ENCODE data around the gene MEN1.
"Not testable (repeated sequence)": the region's sequence is repeated elsewhere in the genome, so short reads cannot be mapped to it uniquely, and the experiment has no call there.

MEN1 gene

DNA sequence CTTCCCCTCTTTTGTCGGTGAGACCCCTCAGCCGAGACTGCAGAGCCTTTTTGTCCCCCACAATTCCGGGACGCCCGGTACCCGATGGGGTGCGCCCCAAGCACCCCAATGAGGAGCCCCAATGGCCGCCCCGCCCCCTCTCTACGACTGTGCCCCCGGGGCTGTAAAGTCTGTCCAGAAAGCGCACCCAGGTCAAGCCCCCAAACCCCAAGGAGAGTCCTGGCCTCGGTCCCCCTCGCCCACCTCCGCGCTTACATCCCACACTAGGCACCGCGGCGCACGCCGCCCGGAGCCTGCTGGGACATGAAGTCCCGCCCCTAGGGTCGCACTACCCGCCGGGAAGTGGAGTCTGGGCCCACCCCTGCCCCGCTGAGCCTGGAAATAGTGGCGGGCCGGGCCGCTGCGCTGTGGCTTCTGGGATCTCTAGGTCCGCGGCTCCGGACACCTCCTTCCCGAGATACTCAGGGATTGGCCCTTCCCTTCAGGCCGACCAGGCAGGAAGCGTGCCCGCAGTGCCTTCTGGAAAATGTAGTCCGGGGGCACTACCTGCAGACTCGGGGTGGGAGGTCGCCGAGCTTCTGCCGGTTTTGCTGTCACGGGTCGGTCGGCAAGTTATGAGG is at the start of gene MEN1:
Gene MEN1, minus strand, starts transcription at position 281 of the 620 bp plus-strand sequence. CDS start 442 bp downstream, outside the sequence.
- peak; percentile 88 for DNase-seq

DNA sequence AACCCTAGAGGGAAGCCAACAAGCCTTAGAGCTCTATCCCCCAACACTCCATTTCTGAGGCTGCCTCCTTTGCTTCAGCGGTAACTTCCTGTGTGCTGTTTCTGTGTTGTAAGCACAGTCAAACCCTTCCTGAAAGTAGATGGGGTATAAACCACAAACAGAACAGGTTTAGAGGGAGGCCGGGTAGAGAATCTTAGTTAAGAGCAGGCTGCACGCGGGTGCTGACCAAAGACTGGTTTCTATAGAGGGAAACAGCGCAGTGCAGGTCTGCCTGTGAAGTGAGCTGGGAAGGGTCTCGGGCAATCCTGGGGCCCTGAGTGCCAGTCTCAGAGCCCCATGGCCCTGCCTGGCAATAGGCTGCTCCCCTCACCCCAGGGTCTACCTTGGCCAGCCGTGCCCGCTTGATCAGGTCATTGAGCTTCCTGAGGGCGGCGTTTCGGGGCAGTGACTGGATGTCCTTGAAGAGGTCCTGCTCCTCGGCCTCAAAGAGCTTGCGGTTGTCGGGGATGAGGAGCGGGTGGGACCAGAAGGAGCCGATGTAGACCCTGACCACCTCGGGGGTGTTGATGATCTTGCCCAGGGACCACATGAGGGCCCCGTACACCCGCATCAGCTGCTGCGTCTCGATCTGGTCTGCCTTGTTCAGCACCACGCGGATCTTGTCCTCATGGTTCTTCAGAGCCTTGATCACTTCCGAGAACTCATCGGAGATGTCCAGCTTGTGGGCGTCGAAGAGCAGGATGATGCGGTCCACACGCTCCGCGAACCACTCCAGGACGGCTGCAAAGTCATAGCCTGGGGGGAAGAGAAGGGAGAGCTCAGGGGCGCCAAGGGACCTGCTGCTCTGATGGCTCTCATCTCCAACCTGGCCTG is 49.4 kb upstream of the MEN1 start:
- peak; percentile 93 for DNase-seq

DNA sequence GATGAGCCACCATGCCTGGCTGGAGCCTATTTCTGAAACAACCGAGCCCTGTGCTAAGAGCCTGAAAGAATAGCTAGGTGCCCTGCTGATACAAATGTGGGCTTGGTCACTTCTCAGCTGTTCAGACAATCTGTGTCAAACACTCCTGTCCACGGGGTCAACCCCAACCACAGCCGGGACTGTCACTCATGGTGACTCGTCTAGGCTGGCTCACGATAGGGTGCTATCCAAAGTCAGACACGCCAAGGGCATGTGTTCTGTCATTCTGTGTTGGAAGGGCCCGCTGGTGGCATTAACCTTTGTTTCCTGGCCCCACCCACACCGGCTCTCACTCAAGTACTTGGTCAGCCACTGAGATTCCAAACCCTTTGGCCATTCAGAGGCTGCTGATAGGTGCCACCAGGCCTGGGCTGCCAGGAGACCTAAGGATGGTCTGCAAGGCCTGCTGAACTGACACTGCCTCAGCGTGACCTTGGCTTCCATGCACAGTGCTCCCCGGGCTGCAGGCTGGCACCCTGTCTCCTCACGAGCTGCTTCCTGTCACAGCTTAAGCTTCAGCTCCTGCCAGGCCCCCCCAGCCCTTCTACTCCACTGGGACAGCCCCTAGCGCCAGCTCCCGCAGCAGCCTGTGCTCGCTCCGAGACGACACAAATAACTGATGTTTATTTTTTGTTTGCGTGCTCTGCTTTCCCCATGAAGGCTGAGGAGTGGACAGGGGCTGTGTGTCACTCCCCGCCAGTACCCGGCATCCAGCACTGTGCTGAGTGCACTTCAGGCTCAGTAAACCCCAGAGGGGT is 48.3 kb upstream of the MEN1 start:
- peak; percentile 37 for DNase-seq

DNA sequence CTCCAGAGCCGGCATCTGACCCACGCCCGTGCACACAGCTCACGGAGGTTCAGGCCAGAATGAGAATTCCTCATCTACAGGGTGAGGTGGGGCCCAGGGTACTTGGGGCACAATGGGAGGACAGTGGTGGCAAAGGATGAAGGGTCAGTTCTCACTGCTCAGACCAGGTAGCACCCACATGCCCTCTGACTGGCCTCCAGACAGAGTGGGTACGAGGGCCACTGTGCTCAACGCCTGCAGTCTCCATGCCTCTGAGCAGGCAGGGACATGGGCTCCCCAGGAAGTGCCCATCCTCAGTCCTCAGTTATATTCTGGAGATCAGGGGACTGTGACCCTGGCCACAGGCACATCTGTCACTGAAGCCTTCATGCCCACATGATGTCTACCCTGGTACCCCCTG is 47.1 kb upstream of the MEN1 start:
- DNase-seq, result no peak

DNA sequence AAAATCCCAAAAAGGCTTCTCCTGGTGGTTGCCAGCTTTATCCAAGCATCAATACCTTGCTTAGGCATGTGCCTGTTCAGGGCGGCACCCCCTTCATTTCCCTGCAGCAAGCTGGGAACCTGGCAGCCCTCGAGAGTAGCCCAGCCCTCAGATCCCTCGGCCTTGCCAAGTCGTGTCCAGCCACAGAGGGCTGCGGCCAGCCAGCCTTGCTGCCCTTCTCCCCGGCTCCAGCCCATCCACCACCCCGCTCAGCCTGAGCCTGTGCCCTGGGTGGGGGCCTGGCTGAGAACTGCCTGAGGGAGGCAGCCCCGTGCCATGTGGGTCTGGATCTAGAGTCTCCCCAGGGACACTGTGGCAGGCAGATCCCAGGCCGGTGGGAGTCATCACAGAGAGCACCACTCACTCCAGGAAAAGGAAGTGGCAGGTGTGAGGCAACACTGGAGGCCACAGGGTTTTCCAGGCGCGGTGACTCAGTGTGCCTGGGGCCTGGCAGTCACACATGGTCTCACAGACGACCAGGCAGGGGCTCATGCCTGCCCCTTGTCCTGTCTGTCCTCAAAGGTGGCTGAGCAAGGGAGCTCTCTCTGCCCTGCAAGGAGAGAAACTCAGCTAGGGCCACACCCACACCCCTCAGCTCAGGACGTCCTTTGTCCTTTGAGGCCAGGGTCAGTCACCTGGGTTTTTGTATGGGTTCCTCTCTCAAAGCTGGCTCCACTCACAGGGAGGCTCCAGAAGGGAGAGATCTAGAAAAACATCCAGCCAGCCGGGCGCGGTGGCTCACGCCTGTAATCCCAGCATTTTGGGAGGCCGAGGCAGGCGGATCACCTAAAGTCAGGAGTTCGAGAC is 46.3 kb upstream of the MEN1 start:
- DNase-seq, result peak; percentile 91

DNA sequence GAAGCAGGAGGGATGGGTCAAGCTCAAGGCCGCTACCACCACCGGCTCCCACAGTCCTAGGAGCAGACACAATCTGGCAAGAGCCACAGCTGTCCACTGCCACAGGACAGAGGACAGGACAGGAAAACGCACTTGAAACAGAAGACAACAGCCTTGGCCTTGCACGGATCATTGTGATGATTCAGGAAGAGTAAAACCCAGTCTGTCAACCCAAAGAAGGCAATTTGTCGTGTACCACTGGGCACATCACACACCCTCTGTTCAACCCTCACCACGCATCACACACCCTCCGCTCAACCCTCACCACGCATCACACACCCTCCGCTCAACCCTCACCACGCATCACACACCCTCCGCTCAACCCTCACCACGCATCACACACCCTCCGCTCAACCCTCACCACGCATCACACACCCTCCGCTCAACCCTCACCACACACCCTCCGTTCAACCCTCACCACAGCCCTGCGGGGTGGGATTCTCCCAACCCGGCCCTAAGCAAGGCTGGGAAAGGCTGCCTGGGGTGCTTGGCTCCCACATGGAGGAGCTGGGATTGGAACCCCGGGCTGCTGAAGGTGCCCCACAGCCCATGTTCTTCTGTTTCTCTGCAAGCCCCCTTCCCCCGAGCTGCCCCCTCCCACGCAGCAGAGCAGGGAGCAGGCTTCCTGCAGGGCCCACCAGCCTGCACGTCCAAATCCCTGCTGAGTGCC is 45.4 kb upstream of the MEN1 start:
- no peak for DNase-seq

DNA sequence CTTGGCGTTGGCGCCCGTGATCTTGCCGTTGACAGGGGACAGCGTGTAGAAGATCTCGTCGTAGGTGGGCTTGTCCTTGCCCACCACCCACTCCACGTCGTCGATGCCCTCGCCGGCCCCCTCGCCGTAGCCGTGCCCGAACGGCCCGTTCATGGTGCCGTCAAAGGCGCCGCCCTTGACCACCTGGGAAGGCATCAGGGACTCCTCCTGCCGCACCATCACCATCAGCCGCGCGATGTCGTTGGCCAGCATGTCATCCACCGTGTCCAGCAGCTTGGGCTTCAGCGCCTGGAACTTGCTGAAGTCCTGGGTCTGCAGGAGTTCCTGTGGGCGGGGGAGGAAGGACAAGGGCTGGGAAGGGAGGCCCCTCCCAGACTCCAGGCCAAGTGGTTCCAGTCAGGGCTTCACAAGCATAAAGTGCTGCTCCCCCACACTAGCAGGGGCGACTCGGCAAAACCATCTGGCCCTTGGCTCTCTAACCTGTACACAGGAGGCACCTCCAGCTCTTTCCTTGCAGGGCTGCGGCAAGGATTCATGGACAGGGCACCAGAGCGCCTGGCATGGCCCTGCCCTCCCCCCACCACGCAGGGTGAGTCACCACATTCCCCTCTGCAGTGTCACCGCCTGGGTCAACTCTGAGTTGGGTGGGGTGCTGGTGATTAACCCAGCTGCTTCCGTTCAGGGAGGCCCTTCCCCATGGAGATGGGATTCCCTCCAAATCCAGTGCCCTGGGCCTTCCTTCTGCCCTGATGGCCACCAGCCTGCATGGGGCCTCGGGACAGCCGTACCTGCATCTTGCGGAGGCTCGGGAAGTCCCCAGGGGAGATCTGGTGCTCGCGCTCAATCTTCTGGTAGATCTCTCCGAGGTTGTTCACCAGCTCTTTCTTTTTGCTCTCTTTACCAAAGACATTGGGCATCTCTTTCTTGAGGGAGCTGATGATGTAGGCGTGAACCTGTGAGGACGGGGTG is 44.5 kb upstream of the MEN1 start:
- DNase-seq, result no peak

DNA sequence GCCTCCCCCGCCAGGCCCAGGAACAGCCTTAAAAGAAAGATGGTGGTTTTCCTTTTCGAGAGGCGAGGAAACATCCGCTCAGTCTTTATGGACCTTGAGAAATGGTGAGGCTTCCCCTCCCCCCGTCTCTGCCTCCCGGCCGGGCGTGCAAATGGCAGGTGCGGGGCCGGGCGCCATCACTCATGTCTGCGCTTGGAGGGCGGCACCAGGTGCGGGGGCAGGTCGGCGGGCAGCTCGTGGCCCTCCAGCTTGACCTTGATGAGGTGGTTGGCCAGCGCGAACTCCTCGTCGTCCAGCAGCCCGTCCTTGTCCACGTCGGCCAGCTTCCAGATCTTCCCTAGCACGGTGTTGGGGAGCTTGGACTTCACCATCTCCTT is 43.8 kb upstream of the MEN1 start:
- DNase-seq, result no peak

DNA sequence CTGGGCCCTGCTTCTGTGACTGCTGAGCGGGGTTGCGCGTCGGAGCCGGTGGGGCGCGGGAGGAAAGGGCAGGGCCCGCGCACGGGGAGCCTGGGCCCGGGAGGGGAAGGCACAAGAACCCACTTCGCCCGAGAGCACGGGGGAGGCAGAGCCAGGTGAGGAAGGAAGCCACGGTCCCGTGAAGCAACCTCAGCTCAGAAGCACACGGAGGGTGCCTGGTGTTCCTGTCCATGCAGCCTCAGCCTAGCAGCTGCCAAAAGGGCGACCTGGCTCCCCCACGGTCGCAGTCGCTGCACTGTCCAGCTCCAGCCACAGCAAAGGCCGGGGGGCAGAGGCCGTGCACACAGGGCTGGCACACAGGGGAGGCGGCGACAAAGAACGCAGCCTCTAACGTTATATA is 43.4 kb upstream of the MEN1 start:
- DNase-seq, result no peak

DNA sequence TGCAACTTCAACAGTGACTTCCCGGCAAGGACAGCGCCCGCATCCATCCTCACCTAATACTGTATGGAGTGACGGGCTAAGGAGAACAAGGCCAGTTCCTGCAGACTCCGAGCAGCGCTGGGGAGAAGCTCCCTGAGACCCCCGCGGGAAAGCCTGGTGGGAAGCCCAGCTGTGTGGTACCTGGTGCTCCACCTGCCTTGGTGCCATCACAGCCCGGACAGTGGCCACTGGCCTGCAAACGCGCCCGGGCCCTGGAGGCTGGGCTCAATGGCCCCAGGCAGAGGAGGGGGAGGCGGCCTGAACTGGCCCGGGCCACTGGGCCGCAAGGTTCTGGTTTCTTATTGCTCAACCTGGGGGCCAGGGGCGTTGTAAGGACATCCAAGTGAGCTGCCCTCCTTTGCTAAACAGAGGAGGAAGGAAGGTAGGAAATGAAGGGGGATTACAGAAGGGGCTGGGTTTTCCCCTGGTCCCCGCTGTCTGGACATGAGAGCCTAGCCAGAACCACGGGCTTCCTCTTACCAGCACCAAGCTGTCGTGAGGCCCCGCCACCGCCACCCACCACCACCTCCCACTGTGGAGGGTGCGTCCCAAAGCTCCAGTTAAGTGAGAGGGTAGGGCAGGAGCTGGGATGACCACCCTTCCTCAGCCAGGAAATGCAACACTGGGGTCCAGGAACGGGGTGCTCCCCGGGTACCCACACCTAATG is 42.6 kb upstream of the MEN1 start:
- no peak for DNase-seq

DNA sequence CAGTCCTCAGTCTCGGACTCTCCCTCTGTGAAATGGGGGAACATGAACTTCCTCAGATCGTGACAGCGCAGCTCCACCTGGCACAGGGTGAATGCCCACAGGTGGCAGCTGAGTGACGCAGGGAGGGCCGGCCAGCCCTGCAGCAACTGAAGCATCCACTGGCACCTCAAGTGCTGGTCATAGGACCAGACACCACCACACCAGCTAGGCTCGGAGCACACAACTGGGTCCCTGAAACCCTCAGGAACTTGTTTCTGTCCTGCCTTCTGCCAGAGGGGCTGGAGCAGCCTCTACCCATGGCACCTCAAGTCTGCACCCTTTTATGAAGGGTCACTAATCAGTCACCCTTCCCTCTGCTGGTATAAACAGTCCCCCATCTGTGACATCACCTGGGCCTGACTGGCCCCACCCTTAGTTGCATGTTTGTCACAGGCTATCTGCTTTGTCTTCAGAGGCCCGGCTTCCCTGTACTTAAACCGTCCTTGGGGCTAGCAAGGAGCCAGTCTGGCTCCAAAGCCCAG is 41.5 kb upstream of the MEN1 start:
- no peak for DNase-seq

DNA sequence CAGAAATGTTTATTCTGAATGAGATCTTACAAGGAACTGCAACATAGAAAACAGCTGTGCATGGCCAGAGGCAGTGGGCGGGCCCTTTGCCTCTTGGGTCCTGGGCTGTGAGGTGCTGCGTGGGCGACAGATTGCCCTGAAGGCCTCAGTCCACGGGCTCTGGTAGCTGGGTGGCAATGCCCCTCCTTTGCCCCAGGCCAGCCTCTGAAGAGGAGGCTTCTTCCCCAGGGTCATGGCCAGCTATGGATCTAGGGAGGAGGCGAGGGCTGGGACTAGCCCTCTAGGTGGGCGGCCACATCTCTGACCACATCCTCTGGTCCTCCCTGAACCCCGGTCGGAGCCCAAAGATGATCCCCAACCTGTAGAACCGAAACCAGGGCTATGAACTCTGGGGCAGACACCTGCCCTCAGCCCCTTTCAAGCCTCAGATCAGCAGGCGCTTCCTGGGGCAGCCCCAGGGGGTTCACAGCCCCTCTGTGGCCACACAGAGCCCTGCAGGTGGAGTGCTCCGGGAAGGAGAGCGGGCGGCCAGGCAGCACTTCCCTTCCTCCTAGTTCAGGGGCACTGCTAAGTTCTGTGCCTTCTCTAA is 40.7 kb upstream of the MEN1 start:
- DNase-seq, result no peak

DNA sequence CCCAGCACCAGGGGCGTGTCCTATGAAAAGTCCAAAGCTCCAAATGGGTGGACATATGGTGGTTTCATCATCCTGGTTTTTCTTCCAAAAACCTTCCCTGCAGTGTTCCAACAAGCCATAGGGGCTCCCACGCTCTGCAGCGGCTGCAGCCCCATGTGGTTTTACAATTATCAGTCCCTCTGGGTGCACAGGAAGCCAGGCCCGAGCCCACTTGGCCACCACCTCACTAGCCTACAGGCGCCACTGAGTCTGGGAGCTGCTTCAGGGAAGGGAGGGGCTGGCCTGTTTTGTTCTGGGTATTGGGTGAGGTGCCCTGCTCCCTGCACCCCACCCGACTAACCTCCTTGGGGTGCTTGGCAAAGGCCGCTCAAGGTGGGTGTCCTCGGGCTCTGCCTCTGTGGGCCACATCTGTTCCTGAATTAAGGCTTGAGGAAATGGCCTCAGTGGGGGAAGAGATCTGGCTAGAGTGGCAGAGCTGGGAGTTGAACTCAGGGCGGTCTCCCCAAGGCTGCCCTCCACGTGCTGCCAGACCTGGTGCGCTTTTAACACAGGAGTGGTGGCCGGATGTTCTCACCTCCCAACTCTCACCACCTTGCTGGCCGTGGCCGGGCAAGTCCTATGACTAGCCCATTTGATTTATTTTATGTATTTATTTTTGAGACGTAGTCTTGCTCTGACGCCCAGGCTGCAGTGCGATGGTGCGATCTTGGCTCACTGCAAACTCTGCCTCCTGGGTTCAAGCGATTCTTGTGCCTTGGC is 39.4 kb upstream of the MEN1 start:
- no peak for DNase-seq

DNA sequence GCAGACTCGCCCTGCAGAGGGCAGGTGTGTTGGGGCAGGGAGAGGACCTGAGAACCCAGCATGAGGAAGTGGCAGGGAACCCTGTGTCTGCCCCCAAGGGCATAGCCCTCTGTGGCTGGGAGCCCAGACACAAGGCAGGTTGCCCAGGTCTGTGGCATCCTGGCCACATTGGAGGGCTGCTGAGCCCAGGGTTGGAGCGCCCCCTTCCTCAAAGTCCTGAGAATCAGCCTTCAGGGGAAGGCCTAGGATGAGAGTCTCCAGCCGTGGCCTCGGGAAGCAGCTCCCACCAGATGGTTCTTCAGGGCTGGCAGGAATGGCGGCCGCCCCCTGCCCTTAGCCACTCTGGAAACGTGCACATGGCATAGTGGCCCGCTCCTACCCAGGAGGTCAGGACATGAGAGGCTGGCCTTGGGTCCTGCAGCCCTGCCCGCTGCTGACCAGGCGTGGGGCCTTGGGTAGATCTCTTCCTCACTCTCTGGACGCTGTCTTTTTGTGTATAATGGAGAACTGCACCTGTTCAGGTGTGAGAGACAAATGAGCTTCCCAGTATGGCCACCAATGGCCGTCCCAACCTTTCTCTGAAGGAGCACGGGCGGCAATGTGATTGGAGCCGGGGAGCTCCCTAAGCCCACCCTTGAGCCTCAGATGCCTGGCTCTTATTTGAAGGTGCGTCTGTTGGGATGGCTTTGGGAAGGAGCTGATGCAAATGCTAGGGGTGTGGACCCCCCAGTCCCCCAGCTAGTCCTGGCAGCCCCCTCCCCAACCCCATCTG is 38.7 kb upstream of the MEN1 start:
- peak; percentile 32 for DNase-seq

DNA sequence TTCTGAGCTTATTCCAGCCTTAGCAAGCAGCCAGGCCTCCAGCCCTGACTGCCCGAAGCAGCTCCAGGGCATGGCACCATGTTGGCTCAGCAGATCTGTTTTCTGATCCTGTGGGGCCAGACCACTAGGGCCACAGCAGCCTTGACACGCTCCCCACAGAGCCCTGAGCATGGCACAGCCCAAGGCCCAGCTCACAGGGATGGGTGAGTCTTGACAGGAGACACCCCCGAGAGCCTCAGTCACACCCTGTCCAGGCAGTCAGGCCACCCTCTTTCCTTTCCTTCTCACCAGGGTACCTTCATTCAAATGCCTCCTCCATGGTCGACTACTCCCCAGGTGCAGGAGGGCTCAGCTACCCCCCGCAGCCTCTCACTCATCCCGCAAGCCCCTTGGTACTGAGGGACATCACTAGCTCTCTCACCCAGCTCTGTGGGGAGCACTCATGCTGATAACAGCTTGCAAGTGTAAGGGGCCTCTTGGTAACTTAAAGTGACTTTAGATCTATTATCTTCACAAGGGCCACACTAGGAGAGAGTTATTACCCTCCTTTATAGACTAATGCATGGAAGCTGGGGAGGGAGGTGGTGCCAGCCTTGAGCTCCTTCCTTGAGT is 38.0 kb upstream of the MEN1 start:
- DNase-seq, result no peak

DNA sequence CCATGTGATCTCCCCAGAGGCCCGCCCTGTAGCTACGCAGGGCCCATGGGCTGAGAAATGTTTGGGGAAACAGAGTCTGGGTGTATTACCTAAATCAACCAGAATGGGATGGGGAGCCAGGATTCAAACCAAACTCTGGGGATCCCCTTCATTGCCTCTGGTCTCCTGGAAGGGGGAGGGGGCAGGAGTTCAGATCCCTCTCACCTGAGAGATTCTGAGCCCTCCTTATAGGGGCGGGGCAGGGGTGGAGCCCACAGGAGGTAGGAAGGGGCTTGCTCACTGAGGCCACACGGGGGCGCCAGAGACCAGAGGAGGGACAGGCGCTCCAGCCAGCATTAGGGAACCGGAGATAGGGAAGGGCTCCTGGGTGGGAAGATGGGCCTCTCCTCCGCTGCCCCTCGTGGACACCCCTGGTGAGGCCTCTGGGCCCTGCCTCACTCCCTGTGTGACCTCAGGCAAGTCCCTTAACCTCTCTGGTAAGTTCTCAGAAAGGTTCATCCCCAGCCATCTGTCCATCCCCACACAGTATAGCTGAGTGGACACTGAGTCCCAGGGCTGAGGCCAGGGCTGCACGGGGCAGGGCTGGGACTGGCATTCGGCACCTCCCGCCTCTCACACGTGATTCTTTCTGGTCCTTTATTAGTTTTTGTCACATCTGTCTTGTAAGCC is 36.8 kb upstream of the MEN1 start:
- DNase-seq, result peak; percentile 57

DNA sequence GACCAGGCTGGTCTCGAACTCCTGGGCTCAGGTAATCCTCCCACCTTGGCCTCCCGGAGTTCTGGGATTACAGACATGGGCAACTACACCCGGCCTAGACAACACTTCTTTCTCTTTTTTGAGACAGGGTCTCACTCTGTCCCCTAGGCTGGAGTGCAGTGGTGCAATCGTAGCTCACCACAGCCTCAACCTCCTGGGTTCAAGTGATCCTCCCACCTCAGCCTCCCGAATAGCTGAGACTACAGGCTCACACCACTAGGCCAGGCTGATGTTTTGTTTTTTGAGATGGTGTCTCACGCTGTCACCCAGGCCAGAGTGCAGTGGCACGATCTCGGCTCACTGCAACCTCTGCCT is 35.4 kb upstream of the MEN1 start:
- not testable (repeated sequence) for DNase-seq

Data from GF-D8 (cell line).